ENCODE measurements around the gene BTN2A1.

DNA sequence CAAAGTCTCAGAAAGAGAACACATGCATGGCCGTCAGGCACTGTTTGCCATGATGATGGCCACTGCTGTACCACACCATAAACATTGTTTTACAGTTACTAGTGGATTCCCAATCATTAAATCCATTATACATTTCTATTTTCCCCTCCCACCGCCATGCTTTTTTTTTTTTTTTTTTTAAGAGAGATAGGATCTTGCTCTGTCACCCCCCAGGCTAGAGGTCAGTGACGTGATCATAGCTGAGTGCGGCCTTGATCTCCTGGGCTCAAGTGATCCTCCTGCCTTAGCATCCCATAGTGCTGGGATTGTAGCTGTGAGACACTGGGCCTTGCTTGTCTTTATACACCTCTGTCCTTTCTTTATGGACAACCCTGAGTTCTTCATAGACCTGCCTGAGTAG is 21.7 kb upstream of the BTN2A1 start:
- TF ChIP-seq, protein P1, sequence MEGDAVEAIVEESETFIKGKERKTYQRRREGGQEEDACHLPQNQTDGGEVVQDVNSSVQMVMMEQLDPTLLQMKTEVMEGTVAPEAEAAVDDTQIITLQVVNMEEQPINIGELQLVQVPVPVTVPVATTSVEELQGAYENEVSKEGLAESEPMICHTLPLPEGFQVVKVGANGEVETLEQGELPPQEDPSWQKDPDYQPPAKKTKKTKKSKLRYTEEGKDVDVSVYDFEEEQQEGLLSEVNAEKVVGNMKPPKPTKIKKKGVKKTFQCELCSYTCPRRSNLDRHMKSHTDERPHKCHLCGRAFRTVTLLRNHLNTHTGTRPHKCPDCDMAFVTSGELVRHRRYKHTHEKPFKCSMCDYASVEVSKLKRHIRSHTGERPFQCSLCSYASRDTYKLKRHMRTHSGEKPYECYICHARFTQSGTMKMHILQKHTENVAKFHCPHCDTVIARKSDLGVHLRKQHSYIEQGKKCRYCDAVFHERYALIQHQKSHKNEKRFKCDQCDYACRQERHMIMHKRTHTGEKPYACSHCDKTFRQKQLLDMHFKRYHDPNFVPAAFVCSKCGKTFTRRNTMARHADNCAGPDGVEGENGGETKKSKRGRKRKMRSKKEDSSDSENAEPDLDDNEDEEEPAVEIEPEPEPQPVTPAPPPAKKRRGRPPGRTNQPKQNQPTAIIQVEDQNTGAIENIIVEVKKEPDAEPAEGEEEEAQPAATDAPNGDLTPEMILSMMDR (IDR thresholded peaks at IDR 0.05): no peak
- TF ChIP-seq POLR2A (IDR thresholded peaks at IDR 0.05): no peak
